Erythroblast (primary cell): ENCODE results near the gene CLC.

Experiments used
- GATA1 ChIP-seq: IDR thresholded peaks from 2 replicates; pipeline ENCODE4 v1.6.1; 2011; ENCODE audit warnings: low read depth, mild to moderate bottlenecking, control low read depth, low read length, moderate library complexity
- POLR2A ChIP-seq: IDR thresholded peaks from 2 replicates; pipeline ENCODE4 v1.6.1; 2011; ENCODE audit warnings: mild to moderate bottlenecking, low read length

DNA sequence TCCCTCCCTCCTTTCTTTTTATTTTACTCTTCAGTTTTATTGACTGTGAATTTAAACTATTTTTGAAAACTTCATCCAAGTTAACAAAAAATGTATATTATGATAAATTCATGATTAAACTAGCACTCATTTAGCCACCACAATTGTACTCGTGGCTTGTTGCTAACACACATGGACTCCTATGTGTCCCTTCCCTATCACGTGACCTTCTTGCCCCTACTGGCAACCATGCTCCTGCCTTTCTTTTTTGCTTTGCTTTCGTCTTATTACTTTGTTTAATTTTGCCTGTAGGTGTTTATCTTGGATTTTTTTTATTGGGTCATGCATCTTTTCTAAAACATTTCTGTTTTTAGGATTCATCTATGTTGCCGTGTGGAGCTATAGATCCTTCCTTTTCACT is 8.2 kb downstream of the CLC start:
- TF ChIP-seq POLR2A (no peak), GATA1 (no peak)
